Measurements from ENCODE around the gene RMP24.

DNA sequence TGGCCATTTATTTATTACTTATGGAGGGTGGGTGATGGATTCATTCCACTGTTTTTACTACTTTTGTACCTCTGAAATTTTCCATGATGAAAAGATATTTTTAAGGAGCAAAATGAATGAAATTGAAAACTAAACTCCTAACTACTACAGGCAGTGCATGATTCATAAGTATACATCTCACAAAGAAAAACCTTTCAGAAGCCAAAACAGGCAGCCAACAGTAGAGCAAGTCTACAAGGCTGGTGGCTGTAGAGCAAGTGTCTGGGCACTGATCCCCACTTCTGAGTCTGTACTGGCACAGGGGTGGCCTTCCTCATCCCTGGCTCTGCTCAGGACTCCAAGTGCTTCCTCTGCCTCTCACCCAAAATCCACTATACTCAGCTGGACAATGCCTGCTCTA lies 8.2 kb upstream of the RMP24 start:
- TF ChIP-seq, protein P1, sequence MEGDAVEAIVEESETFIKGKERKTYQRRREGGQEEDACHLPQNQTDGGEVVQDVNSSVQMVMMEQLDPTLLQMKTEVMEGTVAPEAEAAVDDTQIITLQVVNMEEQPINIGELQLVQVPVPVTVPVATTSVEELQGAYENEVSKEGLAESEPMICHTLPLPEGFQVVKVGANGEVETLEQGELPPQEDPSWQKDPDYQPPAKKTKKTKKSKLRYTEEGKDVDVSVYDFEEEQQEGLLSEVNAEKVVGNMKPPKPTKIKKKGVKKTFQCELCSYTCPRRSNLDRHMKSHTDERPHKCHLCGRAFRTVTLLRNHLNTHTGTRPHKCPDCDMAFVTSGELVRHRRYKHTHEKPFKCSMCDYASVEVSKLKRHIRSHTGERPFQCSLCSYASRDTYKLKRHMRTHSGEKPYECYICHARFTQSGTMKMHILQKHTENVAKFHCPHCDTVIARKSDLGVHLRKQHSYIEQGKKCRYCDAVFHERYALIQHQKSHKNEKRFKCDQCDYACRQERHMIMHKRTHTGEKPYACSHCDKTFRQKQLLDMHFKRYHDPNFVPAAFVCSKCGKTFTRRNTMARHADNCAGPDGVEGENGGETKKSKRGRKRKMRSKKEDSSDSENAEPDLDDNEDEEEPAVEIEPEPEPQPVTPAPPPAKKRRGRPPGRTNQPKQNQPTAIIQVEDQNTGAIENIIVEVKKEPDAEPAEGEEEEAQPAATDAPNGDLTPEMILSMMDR (IDR thresholded peaks at IDR 0.05) = no peak
- TF ChIP-seq, protein P2, sequence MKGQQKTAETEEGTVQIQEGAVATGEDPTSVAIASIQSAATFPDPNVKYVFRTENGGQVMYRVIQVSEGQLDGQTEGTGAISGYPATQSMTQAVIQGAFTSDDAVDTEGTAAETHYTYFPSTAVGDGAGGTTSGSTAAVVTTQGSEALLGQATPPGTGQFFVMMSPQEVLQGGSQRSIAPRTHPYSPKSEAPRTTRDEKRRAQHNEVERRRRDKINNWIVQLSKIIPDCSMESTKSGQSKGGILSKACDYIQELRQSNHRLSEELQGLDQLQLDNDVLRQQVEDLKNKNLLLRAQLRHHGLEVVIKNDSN (CRISPR knock-in tag; IDR thresholded peaks at IDR 0.05) = no peak
- TF ChIP-seq CREB1 (CRISPR knock-in tag; IDR thresholded peaks at IDR 0.05) (no peak), ZNF671 (CRISPR knock-in tag; IDR thresholded peaks at IDR 0.05) (no peak), TEAD4 (CRISPR knock-in tag; IDR thresholded peaks at IDR 0.05) (no peak), TEAD1 (CRISPR knock-in tag; IDR thresholded peaks at IDR 0.05) (no peak), MYBL2 (CRISPR knock-in tag; IDR thresholded peaks at IDR 0.05) (no peak), JUN (CRISPR knock-in tag; IDR thresholded peaks at IDR 0.05) (no peak)
- TF ChIP-seq, protein P3, sequence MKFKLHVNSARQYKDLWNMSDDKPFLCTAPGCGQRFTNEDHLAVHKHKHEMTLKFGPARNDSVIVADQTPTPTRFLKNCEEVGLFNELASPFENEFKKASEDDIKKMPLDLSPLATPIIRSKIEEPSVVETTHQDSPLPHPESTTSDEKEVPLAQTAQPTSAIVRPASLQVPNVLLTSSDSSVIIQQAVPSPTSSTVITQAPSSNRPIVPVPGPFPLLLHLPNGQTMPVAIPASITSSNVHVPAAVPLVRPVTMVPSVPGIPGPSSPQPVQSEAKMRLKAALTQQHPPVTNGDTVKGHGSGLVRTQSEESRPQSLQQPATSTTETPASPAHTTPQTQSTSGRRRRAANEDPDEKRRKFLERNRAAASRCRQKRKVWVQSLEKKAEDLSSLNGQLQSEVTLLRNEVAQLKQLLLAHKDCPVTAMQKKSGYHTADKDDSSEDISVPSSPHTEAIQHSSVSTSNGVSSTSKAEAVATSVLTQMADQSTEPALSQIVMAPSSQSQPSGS (CRISPR knock-in tag; IDR thresholded peaks at IDR 0.05; ENCODE audit: borderline replicate concordance, low read depth) = no peak
- TF ChIP-seq, protein P4, sequence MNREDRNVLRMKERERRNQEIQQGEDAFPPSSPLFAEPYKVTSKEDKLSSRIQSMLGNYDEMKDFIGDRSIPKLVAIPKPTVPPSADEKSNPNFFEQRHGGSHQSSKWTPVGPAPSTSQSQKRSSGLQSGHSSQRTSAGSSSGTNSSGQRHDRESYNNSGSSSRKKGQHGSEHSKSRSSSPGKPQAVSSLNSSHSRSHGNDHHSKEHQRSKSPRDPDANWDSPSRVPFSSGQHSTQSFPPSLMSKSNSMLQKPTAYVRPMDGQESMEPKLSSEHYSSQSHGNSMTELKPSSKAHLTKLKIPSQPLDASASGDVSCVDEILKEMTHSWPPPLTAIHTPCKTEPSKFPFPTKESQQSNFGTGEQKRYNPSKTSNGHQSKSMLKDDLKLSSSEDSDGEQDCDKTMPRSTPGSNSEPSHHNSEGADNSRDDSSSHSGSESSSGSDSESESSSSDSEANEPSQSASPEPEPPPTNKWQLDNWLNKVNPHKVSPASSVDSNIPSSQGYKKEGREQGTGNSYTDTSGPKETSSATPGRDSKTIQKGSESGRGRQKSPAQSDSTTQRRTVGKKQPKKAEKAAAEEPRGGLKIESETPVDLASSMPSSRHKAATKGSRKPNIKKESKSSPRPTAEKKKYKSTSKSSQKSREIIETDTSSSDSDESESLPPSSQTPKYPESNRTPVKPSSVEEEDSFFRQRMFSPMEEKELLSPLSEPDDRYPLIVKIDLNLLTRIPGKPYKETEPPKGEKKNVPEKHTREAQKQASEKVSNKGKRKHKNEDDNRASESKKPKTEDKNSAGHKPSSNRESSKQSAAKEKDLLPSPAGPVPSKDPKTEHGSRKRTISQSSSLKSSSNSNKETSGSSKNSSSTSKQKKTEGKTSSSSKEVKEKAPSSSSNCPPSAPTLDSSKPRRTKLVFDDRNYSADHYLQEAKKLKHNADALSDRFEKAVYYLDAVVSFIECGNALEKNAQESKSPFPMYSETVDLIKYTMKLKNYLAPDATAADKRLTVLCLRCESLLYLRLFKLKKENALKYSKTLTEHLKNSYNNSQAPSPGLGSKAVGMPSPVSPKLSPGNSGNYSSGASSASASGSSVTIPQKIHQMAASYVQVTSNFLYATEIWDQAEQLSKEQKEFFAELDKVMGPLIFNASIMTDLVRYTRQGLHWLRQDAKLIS (CRISPR knock-in tag; IDR thresholded peaks at IDR 0.05; ENCODE audit: borderline replicate concordance) = no peak
- TF ChIP-seq, protein P5, sequence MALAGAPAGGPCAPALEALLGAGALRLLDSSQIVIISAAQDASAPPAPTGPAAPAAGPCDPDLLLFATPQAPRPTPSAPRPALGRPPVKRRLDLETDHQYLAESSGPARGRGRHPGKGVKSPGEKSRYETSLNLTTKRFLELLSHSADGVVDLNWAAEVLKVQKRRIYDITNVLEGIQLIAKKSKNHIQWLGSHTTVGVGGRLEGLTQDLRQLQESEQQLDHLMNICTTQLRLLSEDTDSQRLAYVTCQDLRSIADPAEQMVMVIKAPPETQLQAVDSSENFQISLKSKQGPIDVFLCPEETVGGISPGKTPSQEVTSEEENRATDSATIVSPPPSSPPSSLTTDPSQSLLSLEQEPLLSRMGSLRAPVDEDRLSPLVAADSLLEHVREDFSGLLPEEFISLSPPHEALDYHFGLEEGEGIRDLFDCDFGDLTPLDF (CRISPR knock-in tag; IDR thresholded peaks at IDR 0.05) = no peak

All from WTC11 (cell line).